ENCODE data around the gene SEC24A. TPM values are rescaled to one million over a fixed set of nuclear protein-coding genes. Genes with fewer than 3 reads are reported as not detected.
"Not testable (repeated sequence)": the region's sequence is repeated elsewhere in the genome, so short reads cannot be mapped to it uniquely, and the experiment has no call there.

Gene SEC24A
- total RNA-seq, 1 experiment from 2014 or later = 8.0 TPM

GRCh38 chr5:134647750-134648424 is 698 bp upstream of the SEC24A start:
- in situ Hi-C loops (cut with HindIII; ENCODE audit: low sequenced_read_pairs) = no loop called here

DNA sequence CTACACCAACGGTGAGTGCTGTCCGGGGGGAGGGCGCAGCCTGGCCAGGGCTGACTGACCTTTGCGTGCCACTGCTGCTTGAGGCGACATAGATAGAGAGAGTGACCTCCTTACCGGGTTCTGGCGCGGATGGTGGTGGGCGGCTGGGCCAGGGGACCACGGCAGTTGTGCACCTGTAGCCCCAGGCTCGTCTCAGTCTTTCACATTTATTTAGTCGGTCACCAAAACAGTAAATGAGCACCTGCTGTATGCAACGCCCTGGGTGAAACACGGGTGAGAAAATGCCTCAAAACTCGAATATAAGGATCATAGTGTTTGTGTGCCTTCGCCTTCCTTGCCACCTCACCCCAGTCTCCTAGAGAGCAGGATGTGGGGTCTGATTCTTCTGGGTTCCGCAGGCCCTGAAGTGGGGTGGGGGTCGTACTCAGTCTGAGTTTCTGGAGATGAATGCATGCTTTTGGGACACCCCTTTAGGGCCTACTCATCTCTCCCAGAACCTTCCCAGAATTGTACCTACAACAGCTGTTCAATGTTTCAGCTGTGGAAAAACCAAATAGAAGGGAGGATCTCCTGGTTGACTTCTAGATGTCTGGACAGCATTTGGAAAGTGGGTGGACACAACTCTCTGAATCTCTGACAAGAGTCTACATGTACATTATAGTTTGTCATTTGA is 714 bp downstream of the SEC24A start:
- peak; percentile 2 for DNase-seq (ENCODE audit: low spot score)

More at GRCh38 chr5:134647750-134648424, 698 bp upstream of the SEC24A start:
- DNase-seq (ENCODE audit: low spot score) = no peak

GRCh38 chr5:134650660-134651059 is 2.1 kb downstream of the SEC24A start:
- DNase-seq (ENCODE audit: low spot score); in situ Hi-C loops (cut with HindIII; ENCODE audit: low sequenced_read_pairs): not testable (repeated sequence)

More for the DNA sequence above, 714 bp downstream of the SEC24A start:
- in situ Hi-C loops (cut with HindIII; ENCODE audit: low sequenced_read_pairs) = no loop called here

- no peak for DNase-seq (ENCODE audit: low spot score)
- in situ Hi-C loops (cut with HindIII; ENCODE audit: low sequenced_read_pairs) = no loop called here
Measured at GRCh38 chr5:134651531-134651930, 2.9 kb downstream of the SEC24A start.

GRCh38 chr5:134656690-134657089 is 8.1 kb downstream of the SEC24A start:
- in situ Hi-C loops (cut with HindIII; ENCODE audit: low sequenced_read_pairs) = no loop called here

GRCh38 chr5:134659456-134659855 is 10.9 kb downstream of the SEC24A start:
- in situ Hi-C loops (cut with HindIII; ENCODE audit: low sequenced_read_pairs) = no loop called here
- no peak for DNase-seq (ENCODE audit: low spot score)

More at GRCh38 chr5:134656690-134657089, 8.1 kb downstream of the SEC24A start:
- no peak for DNase-seq (ENCODE audit: low spot score)

DNA sequence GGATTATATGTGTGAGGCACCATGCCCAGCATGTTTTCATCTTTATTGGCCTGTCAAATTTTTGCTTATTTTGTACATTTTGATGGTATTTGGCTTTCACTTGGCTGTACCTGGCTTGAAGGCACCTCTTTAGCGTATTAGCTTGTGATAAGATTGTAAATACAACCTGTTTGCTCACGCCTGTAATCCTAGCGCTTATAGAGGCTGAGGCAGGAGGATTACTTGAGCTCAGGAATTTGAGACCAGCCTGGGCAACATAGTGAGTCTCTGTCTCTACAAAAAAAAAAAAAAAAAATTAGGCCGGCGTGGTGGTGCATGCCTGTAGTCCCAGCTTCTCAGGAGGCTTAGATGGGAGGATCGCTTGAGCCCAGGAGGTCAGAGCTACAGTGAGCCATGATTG is 11.3 kb downstream of the SEC24A start:
- no peak for DNase-seq (ENCODE audit: low spot score)
- in situ Hi-C loops (cut with HindIII; ENCODE audit: low sequenced_read_pairs) = no loop called here

- in situ Hi-C loops (cut with HindIII; ENCODE audit: low sequenced_read_pairs) = no loop called here
- DNase-seq (ENCODE audit: low spot score) = no peak
Measured at GRCh38 chr5:134662971-134663370, 14.4 kb downstream of the SEC24A start.

- DNase-seq (ENCODE audit: low spot score) = no peak
- in situ Hi-C loops (cut with HindIII; ENCODE audit: low sequenced_read_pairs) = no loop called here
Measured at GRCh38 chr5:134664448-134664847, 15.9 kb downstream of the SEC24A start.

GRCh38 chr5:134673546-134673945 is 25.0 kb downstream of the SEC24A start:
- DNase-seq (ENCODE audit: low spot score); in situ Hi-C loops (cut with HindIII; ENCODE audit: low sequenced_read_pairs): not testable (repeated sequence)

GRCh38 chr5:134677357-134677756 is 28.8 kb downstream of the SEC24A start:
- in situ Hi-C loops (cut with HindIII; ENCODE audit: low sequenced_read_pairs); DNase-seq (ENCODE audit: low spot score): not testable (repeated sequence)

DNA sequence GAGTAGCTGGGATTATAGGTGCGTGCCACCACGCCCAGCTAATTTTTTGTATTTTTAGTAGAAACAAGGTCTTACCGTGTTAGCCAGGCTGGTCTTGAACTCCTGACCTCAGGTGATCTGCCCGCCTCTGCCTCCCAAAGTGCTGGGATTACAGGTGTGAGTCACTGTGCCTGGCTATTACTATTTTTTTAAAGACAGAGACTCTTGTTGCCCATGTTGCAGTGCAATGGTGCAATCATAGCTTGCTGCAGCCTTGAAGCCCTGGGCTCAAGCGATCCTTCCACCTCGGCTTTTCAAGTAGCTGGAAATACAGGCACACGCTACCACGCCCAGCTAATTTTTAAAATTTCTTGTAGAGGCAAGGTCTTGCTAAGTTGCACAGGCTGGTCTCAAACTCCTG is 41.6 kb downstream of the SEC24A start:
- DNase-seq (ENCODE audit: low spot score); in situ Hi-C loops (cut with HindIII; ENCODE audit: low sequenced_read_pairs): not testable (repeated sequence)

- DNase-seq (ENCODE audit: low spot score) = no peak
- in situ Hi-C loops (cut with HindIII; ENCODE audit: low sequenced_read_pairs) = no loop called here
Measured at GRCh38 chr5:134692722-134693121, 44.1 kb downstream of the SEC24A start.

DNA sequence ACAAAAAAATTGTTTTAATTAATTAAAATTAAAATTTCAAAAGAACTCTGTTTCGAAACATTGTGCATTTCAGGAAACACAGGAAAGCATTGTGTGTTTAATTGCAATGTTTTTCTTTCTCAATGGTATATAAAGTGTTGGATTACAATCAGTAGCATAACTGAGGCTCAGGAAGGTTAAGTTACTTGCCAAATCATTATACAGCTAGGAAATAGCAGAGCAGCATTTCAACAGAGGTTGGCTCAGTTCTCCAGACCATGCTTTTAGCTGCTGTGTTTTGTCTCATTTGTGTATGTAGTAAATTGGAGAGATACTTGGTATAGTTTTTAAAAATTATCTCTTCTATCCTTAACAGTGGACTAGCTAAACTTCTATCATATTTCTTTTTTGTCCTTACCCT is 59.7 kb downstream of the SEC24A start:
- no peak for DNase-seq (ENCODE audit: low spot score)
- in situ Hi-C loops (cut with HindIII; ENCODE audit: low sequenced_read_pairs) = no loop called here

DNA sequence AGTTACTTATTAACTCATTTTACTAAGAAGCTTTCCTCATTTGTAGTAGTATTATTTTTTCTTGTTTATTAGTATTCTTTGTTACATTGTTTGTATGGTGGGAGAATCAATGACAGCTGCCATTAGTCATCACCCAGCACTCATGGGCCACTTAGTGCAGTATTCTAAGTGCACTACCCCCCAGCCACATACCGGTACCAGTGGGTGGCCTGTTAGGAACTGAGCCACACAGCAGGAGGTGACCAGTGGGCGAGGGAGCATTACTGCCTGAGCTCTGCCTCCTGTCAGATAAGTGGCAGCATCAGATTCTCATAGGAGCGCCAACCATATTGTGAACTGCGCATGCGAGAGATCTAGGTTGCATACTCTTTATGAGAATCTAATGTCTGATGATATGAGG is 65.5 kb downstream of the SEC24A start:
- no peak for DNase-seq (ENCODE audit: low spot score)
- in situ Hi-C loops (cut with HindIII; ENCODE audit: low sequenced_read_pairs) = no loop called here

DNA sequence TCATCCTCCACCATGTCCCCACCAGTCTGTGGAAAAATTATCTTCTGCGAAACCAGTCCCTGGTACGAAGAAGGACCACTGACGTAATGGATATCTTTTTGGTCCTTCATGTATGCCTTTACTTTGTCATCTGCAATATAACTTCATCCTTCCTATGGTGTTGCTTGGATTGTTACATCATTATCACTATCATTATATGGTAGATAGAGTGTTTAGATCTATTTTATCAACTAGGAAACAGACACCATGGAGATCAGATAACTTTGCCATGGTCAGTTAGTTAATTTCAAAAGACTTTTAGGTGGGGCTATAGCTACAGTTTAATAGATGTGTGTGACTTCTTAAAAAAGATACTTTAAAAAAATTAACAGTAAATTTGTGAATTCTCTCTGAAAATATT is 66.0 kb downstream of the SEC24A start:
- in situ Hi-C loops (cut with HindIII; ENCODE audit: low sequenced_read_pairs) = no loop called here
- DNase-seq (ENCODE audit: low spot score) = no peak

GRCh38 chr5:134715466-134715865 is 66.9 kb downstream of the SEC24A start:
- in situ Hi-C loops (cut with HindIII; ENCODE audit: low sequenced_read_pairs); DNase-seq (ENCODE audit: low spot score): not testable (repeated sequence)

DNA sequence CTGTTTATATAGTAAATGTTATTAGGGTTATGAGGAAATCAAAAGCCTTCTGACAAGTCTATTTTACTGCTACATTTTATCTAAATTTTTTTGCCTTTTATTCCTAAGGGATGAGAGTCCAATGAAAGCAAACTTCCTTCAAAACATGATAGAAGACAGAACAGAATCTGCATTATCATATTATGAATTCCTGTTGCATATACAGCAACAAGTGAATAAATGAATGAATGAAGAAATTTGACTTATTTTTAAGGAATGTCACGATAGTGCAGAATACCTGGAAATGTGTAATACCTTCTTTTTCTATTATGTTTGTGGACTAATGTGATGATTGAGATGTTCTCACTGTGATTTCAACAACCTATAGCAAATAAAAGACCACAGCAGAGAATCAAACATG is 76.3 kb downstream of the SEC24A start:
- no peak for DNase-seq (ENCODE audit: low spot score)
- in situ Hi-C loops (cut with HindIII; ENCODE audit: low sequenced_read_pairs) = no loop called here

DNA sequence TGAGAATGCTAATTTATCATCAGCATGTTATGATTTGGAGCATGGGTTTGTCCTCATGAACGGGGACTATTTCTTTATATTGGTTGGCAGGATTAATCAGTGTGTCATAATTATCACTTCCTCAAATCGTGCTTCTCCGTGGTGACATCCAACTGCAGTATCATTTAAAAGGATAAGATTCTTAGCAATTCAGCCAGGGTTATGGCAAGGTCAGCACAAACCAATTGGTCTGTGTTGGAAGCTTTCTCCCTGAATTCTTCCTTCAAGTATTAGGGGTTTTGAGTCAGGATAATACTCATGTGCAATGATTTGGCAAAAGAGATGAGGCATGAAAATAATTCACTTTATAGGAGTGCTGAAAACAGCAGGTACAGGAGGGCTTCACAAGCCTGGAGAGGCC is 84.2 kb downstream of the SEC24A start:
- in situ Hi-C loops (cut with HindIII; ENCODE audit: low sequenced_read_pairs) = no loop called here

DNA sequence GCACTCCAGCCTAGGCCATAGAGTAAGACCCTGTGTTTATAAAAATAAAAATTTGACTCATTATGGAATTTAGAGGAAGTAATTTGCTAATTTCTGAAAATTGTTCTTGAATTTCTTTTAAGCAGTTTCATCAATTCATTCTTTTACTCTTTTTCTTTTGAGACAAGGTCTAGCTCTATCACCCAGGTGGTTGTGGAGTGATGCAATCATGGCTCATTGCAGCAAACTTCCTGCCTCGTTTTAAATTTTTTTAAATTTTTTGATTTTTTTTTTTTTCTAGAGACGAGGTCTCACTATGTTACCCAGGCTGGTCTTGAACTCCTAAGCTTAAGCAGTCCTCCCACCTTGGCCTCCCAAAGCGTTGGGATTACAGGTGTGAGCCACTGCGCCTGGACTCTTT is 86.7 kb downstream of the SEC24A start:
- no peak for DNase-seq (ENCODE audit: low spot score)
- in situ Hi-C loops (cut with HindIII; ENCODE audit: low sequenced_read_pairs) = no loop called here

More for the DNA sequence above, 84.2 kb downstream of the SEC24A start:
- no peak for DNase-seq (ENCODE audit: low spot score)
